HTR-8/SVneo (cell line): Measurements from ENCODE around the gene THAP4.

Source experiments
- DNase-seq: peaks from one replicate; pipeline ENCODE4 v3.0.0; 2011; ENCODE audit warnings: low spot score, mixed read lengths; ENCODE audit not compliant: insufficient read length
- FAIRE-seq: peaks from 2 replicates; lab custom pipeline; 2011; peaks lifted over from hg19 to GRCh38; lab: Jason Lieb, UNC

The THAP4 gene

GRCh38 chr2:241637018-241637794, at the start of gene THAP4, which contains the start of gene ATG4B:
Gene THAP4, minus strand, starts transcription at chr2:241637158. Its CDS starts 141 bp downstream, at chr2:241637017.
Gene ATG4B, plus strand, starts transcription at chr2:241637693. Its CDS starts 22 bp downstream, at chr2:241637715.
- FAIRE-seq (peak; percentile 98), DNase-seq (peak; percentile 92)

- no peak for FAIRE-seq
- no peak for DNase-seq
Observed at GRCh38 chr2:241686324-241686649, 49.3 kb upstream of the THAP4 start.

GRCh38 chr2:241680827-241681599, 44.1 kb upstream of the THAP4 start:
- DNase-seq (peak; percentile 83), FAIRE-seq (peak; percentile 88)

- DNase-seq (no peak), FAIRE-seq (no peak)
Observed at GRCh38 chr2:241680044-241680443, 43.1 kb upstream of the THAP4 start.

- DNase-seq, result no peak
- FAIRE-seq, result no peak
Observed at GRCh38 chr2:241678784-241679540, 42.0 kb upstream of the THAP4 start.

GRCh38 chr2:241678307-241678706, 41.3 kb upstream of the THAP4 start:
- DNase-seq, result no peak
- FAIRE-seq, result no peak

- no peak for DNase-seq
- no peak for FAIRE-seq
Observed at GRCh38 chr2:241677392-241677791, 40.4 kb upstream of the THAP4 start.

GRCh38 chr2:241676665-241677064, 39.7 kb upstream of the THAP4 start:
- DNase-seq (no peak), FAIRE-seq (no peak)

GRCh38 chr2:241675885-241676284, 38.9 kb upstream of the THAP4 start:
- DNase-seq (no peak), FAIRE-seq (no peak)

GRCh38 chr2:241673797-241674725, 37.1 kb upstream of the THAP4 start:
- FAIRE-seq (no peak), DNase-seq (no peak)

- FAIRE-seq (no peak), DNase-seq (no peak)
Observed at GRCh38 chr2:241673189-241673663, 36.3 kb upstream of the THAP4 start.

- FAIRE-seq, result no peak
- DNase-seq, result no peak
Observed at GRCh38 chr2:241672243-241673188, 35.6 kb upstream of the THAP4 start.

- DNase-seq (no peak), FAIRE-seq (no peak)
Observed at GRCh38 chr2:241671457-241672240, 34.7 kb upstream of the THAP4 start.

- DNase-seq (no peak), FAIRE-seq (no peak)
Observed at GRCh38 chr2:241670333-241671110, 33.6 kb upstream of the THAP4 start.

- FAIRE-seq, result no peak
- no peak for DNase-seq
Observed at GRCh38 chr2:241668839-241669238, 31.9 kb upstream of the THAP4 start.

- no peak for DNase-seq
- no peak for FAIRE-seq
Observed at GRCh38 chr2:241668354-241668753, 31.4 kb upstream of the THAP4 start.
